CD4-positive, alpha-beta T cell (primary cell): ENCODE measurements around the gene ROPN1L. TPM values are rescaled to one million over a fixed set of nuclear protein-coding genes. Genes with fewer than 3 reads are reported as not detected.

Source experiments
- ATAC-seq: fragments of 200-7000 bp; cut with Tn5 transposase; one replicate; pipeline ENCODE4 v1.10.0; 2022; ENCODE audit warnings: mild to moderate bottlenecking; ENCODE audit not compliant: poor library complexity
- CTCF ChIA-PET: fragments of 350-600 bp; sonication (Branson Sonifier 250); formaldehyde crosslinking; loops from one replicate; lab custom pipeline; 2021; ENCODE audit warnings: antibody characterized with exemption, inconsistent platforms; lab: Charles Lee
- POLR2A ChIA-PET: fragments of 350-600 bp; sonication (Branson Sonifier 250); formaldehyde crosslinking; loops from one replicate; lab custom pipeline; 2021; ENCODE audit warnings: antibody characterized with exemption, inconsistent platforms; lab: Charles Lee
- DNase-seq, 14 experiments: peaks; one replicate each; pipeline ENCODE4 v3.0.0-alpha.2; 2013 to 2020; ENCODE audit warnings: mixed read lengths in 2 of 14
- H3K27ac ChIP-seq, 2 donors: one replicate each; pipeline versions ENCODE4 v1.5.1 to v1.7.0; 2013; ENCODE audit warnings: low read length in 2 of 2, low read depth in 1 of 2, mild to moderate bottlenecking in 1 of 2
- H3K27me3 ChIP-seq, 2 experiments: 1 replicate in 1 of 2; 2 replicates in 1 of 2; pipeline versions ENCODE4 v1.6.1 to v1.7.0; 2013; ENCODE audit warnings: low read length in 2 of 2, control low read depth in 1 of 2, mild to moderate bottlenecking in 1 of 2, moderate library complexity in 1 of 2; ENCODE audit not compliant: insufficient read depth in 2 of 2, control insufficient read depth in 1 of 2
- H3K36me3 ChIP-seq: one replicate; pipeline ENCODE4 v1.6.1; 2013; ENCODE audit warnings: low read length, control low read depth; ENCODE audit not compliant: insufficient read depth
- H3K4me1 ChIP-seq: one replicate; pipeline ENCODE4 v1.6.1; 2013; ENCODE audit warnings: low read length, control low read depth; ENCODE audit not compliant: insufficient read depth
- H3K4me3 ChIP-seq: one replicate; pipeline ENCODE4 v1.5.1; 2013; ENCODE audit warnings: mild to moderate bottlenecking, low read length, moderate library complexity
- H3K9me3 ChIP-seq, 2 experiments: 1 replicate in 1 of 2; 2 replicates in 1 of 2; pipeline versions ENCODE4 v1.6.1 to v1.7.0; 2013; ENCODE audit warnings: low read length in 2 of 2, mild to moderate bottlenecking in 2 of 2, control low read depth in 1 of 2, moderate library complexity in 1 of 2; ENCODE audit not compliant: control insufficient read depth in 1 of 2, insufficient read depth in 1 of 2
- H3K27ac Mint-ChIP-seq: one replicate; pipeline ENCODE4 v1.8.0; 2020; ENCODE audit warnings: mixed read lengths
- H3K27me3 Mint-ChIP-seq: one replicate; pipeline ENCODE4 v1.8.0; 2021; ENCODE audit warnings: mixed read lengths
- H3K36me3 Mint-ChIP-seq: one replicate; pipeline ENCODE4 v1.8.0; 2021; ENCODE audit warnings: low read depth, mixed read lengths
- H3K4me1 Mint-ChIP-seq: one replicate; pipeline ENCODE4 v1.8.0; 2021; ENCODE audit warnings: low read depth, mixed read lengths
- H3K4me3 Mint-ChIP-seq: one replicate; pipeline ENCODE4 v1.8.0; 2020; ENCODE audit warnings: mild to moderate bottlenecking, mixed read lengths
- H3K9me3 Mint-ChIP-seq: one replicate; pipeline ENCODE4 v1.8.0; 2020; ENCODE audit warnings: mixed read lengths
- intact Hi-C, 2 experiments: fragments of 100-400 bp; cut with DNase I in 1 of 2; cut with micrococcal nuclease in 1 of 2; formaldehyde crosslinking; loops; one replicate each; pipeline versions ENCODE4 v1.15.1 to v1.9.0; 2023 to 2025; cut with DNase I, micrococcal nuclease
- total RNA-seq, 174 experiments: library from RNA in 2 of 174; stranded (reverse) in 2 of 174; gene quantifications; one replicate each; pipeline ENCODE4 v1.2.3 and lab custom pipeline; 2021 to 2026
- TF ChIP-seq, protein P1 (sequence below): fragments of 200-600 bp; IDR thresholded peaks from one replicate; pipeline ENCODE4 v1.8.0; 2022; ENCODE audit warnings: antibody characterized with exemption, mild to moderate bottlenecking

The ROPN1L gene
- total RNA-seq, 2 experiments from 2014 or later, result 0.42 to 0.58 TPM

DNA sequence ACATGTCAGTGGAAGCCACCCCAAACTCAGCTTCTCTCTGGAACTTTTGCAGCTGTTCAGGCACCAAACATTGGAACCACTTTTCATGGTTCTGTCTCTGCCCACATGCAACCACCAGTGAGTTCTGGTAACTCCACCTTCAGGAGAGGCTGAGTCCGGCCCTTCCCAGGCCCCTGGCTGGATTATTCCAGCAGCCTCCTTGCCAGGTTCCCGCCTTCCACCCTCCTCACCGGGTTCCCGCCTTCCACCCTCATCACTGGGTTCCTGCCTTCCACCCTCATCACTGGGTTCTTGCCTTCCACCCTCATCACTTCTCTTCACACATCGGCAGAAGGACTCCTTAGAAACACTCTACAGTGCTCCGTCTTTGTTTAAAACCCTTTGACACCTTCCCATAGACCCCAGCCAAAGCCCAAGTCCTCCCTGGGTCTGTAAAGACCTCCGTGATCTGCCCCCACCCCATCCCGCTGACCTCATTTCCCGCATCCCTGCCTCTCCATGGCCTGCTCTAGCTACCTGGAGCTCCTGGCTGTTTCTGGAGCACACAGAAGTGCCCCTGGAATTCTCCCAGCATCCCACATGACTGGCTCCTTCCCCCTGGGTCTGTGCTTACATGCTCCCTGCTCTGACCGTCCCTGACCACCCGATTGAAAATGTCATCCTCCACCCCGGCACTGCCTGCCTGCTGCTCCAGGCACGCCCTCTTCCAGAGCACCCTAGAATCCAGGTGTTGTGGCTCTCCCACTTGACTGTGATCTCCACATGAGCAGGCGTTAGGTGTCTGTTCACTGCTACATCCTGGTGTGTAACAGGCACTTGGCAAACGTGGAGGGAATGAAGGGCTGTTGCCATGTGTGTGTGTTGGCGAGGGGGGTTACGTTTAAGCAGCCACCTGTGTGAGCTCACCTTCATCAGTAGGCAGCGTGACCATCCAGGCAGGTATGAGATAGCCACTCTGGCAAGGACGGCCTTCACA, 17.7 kb downstream of the ROPN1L start:
- no peaks in the 10 kb centered on the region for H3K27me3 ChIP-seq
- DNase-seq, result no peak
- intact Hi-C loops, result loop anchor here in 1 of 2 experiments (10.0 kb wide), 1 partner anchor 905 kb away; no protein-coding TSS in a partner anchor
- no peaks in the 10 kb centered on the region for H3K4me1 ChIP-seq
- POLR2A ChIA-PET, result no interaction called here
- Mint-ChIP-seq H3K4me3 (no peak overlapping the region), H3K36me3 (no peaks in the 10 kb centered on the region), H3K4me1 (no peaks in the 10 kb centered on the region), H3K27me3 (no peaks in the 10 kb centered on the region), H3K9me3 (no peaks in the 10 kb centered on the region), H3K27ac (no peak overlapping the region)
- H3K4me3 ChIP-seq, result no peak overlapping the region
- H3K27ac ChIP-seq, result no peak overlapping the region
- TF ChIP-seq, protein P1, sequence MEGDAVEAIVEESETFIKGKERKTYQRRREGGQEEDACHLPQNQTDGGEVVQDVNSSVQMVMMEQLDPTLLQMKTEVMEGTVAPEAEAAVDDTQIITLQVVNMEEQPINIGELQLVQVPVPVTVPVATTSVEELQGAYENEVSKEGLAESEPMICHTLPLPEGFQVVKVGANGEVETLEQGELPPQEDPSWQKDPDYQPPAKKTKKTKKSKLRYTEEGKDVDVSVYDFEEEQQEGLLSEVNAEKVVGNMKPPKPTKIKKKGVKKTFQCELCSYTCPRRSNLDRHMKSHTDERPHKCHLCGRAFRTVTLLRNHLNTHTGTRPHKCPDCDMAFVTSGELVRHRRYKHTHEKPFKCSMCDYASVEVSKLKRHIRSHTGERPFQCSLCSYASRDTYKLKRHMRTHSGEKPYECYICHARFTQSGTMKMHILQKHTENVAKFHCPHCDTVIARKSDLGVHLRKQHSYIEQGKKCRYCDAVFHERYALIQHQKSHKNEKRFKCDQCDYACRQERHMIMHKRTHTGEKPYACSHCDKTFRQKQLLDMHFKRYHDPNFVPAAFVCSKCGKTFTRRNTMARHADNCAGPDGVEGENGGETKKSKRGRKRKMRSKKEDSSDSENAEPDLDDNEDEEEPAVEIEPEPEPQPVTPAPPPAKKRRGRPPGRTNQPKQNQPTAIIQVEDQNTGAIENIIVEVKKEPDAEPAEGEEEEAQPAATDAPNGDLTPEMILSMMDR, result no peak
- no peaks in the 10 kb centered on the region for H3K36me3 ChIP-seq
- CTCF ChIA-PET, result no interaction called here
- no peak for ATAC-seq
- no peaks in the 10 kb centered on the region for H3K9me3 ChIP-seq

DNA sequence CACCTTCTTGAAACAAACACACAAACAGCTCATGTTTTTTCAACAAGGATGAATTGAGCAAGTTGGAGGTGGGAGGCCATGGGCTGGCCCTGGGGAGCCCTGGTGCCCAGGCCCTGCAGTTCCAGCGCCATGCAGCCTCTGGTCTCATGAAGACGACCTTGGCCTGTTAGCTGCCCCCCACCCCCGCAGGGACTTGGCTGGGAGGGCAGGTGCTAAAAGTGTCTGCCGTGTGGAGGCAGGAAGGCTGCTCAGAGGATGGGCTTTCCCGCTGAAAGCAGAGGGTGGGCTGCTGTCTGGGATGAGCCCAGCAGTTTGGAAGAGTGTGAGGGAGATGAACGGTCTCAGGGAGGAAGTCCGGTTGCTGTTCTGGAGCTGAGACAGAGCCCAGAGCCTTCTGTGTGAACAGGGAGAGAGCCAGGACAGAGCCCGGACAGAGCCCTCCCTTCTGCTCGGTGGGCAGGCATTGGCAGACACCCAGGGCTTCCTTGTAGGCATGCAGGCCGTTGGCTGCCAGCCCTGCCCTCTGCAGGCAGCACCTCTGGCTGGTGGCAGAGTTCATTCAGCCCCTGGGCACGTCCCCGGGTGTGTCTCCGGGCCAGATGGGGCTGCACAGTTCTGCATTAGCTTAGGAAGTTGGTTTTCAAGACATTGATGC, 18.7 kb downstream of the ROPN1L start:
- Mint-ChIP-seq H3K4me3 (no peak overlapping the region), H3K27ac (no peak overlapping the region), H3K27me3 (no peaks in the 10 kb centered on the region), H3K36me3 (no peaks in the 10 kb centered on the region), H3K9me3 (no peaks in the 10 kb centered on the region), H3K4me1 (no peaks in the 10 kb centered on the region)
- ATAC-seq, result no peak
- ChIA-PET CTCF (no interaction called here), POLR2A (no interaction called here)
- Histone ChIP-seq H3K27me3 (no peaks in the 10 kb centered on the region), H3K9me3 (no peaks in the 10 kb centered on the region), H3K36me3 (no peaks in the 10 kb centered on the region), H3K4me3 (no peak overlapping the region), H3K27ac (no peak overlapping the region), H3K4me1 (no peaks in the 10 kb centered on the region)
- DNase-seq, result no peak
- intact Hi-C loops, result no loop called here
- TF ChIP-seq, protein P1, result no peak

DNA sequence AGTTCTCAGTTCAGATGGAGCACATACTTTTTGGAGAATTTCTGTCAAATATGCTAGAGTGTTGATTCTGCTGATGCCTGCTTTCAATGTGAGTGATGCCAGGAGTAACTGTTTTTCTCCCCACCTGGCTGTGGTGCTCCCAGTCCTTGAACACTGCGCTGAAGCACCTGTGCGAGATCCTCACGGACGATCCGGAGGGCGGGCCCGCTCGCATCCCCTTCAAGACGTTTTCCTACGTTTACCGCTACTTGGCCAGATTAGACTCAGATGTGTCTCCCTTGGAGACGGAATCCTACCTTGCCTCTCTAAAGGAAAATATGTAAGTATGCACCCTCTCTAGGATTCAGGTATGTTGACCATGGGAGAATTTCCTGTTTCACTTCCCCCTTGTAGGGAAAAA, 19.4 kb downstream of the ROPN1L start:
- Mint-ChIP-seq H3K4me1 (no peaks in the 10 kb centered on the region), H3K27me3 (no peaks in the 10 kb centered on the region)
- TF ChIP-seq, protein P1, result no peak

More for the DNA sequence above, 19.4 kb downstream of the ROPN1L start:
- Histone ChIP-seq H3K4me1 (no peaks in the 10 kb centered on the region), H3K9me3 (no peaks in the 10 kb centered on the region), H3K36me3 (no peaks in the 10 kb centered on the region), H3K27me3 (no peaks in the 10 kb centered on the region), H3K27ac (no peak overlapping the region), H3K4me3 (no peak overlapping the region)
- CTCF ChIA-PET, result no interaction called here
- Mint-ChIP-seq H3K9me3 (no peaks in the 10 kb centered on the region), H3K36me3 (no peaks in the 10 kb centered on the region), H3K4me3 (no peak overlapping the region), H3K27ac (no peak overlapping the region)
- DNase-seq (no peak), ATAC-seq (no peak)
- intact Hi-C loops, result no loop called here
- POLR2A ChIA-PET, result no interaction called here
